NK-92 (cell line): ENCODE results near the gene TAB2.

Experiments used
- DNase-seq: peaks from one replicate; lab custom pipeline; 2025; ENCODE audit not compliant: unreplicated experiment; lab: John Stamatoyannopoulos, UW

TAB2 gene

DNA sequence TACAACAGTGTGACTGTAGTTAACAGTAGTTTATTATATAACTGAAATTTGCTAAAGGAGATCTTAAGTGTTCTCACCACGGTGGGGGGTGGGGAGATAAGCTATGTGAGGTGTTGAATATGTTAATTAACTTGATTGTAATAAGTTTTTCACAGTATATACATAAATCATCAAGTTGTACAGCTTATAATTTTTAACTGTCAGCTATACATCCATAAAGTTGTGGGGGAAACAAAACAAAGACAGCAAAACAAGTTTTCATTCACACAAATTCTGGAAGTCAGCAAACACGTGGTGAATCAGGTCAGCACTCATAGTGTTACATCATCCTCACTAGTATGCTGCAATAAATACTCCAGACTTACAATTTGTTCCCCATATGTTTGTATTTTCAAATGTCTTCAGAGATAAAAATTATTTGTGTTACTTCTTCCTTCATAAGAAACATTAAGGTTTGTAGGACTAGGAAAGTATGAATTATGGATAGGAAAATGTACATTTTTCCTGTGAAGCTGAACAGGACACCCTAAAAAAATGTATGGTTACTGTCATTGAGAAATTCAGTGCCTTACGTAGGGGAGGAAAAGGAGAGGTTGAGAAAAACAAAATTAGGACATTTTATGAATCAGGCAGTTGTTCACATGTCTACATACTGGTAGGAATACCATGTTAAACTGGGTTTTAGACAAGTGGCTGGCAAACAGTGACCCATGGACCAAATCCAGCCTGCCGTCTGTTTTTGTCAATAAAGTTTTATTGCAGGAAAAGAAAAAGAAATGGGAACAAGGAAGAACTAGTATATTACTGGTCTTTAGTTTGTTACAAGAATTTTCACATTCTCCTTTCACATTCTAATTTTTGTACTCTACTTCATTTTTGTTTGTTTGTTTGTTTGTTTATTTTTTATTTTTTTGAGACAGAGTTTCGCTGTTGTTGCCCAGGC lies 88.6 kb downstream of the TAB2 start:
- DNase-seq, result no peak

GRCh38 chr6:149409617-149410016 lies 92.1 kb downstream of the TAB2 start:
- DNase-seq, result no peak

DNA sequence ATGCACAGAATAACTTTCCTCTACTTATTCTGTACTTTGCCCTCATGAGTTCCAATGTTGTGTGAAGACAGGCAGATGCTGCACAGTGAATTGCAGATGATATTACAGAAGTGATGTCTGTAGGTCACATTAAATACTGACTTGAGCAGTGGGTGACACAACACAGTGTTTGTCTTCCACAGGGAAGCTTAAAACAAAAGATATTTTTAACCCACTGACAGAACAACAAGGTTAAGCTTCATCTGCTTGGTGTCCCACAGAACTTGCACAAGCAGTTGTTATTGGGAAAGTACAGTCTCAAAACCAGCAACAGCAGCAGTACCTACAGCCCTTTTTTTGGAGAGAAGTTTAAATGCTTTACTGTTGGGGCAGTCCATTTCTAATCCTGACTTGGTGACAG lies 93.0 kb downstream of the TAB2 start:
- no peak for DNase-seq

DNA sequence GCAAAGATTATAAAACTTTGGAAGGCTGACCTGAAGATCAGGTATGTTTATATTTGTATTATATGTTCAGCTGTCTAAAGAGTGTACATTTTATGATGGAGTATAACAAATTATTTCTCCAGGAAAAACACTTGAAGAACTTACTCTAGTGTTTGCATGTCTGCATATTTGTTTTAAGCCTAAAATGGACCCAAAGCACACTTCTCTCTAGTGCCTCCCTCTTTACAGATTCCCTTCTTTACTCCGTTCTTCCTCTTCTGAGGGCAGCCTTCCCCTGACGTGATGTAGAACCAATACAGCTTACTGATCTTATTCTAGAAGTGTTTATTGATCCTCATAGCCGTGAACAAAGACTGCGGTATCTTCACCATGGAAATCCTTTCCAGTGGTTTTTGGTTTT lies 96.5 kb downstream of the TAB2 start:
- DNase-seq, result no peak

- no peak for DNase-seq
Measured at GRCh38 chr6:149414821-149415220, 97.3 kb downstream of the TAB2 start.

DNA sequence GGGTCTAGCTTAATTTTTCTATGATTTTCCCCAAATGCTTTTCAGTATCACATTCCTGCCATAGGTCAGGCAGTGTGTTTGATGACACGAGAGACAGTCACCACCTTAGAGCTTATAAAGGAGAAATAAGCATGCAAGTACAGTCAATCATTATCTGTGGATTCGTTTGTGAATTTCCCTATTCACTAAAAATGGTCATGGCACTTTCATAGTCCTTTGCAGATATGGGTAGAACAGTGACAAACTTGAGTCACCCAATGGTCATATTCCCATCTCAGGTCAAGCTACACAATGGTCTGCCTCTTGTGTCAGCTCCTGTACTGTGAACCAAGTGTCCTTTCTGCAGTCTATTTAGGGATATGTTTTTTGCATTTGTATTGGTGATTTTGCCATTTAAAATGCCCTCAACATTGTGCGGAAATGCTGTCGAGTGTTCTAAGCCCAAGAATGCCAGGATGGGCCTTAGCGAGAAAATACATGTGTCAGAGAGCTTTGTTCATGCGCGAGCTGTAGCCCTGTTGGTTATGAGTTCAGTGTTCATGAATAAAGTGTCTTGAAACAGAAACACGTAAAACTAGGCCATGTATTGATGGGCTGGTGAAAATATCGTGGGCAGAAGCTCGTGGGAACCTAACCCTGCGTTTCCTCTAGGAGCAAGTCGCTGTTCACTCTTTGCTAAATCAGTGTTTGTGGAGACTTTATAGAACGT lies 102.3 kb downstream of the TAB2 start:
- DNase-seq, result no peak

- DNase-seq, result no peak
Measured at GRCh38 chr6:149421132-149421531, 103.6 kb downstream of the TAB2 start.

- DNase-seq, result no peak
Measured at GRCh38 chr6:149422581-149422980, 105.1 kb downstream of the TAB2 start.

GRCh38 chr6:149423964-149424440 lies 106.5 kb downstream of the TAB2 start:
- no peak for DNase-seq

GRCh38 chr6:149425224-149425623 lies 107.7 kb downstream of the TAB2 start:
- no peak for DNase-seq

DNA sequence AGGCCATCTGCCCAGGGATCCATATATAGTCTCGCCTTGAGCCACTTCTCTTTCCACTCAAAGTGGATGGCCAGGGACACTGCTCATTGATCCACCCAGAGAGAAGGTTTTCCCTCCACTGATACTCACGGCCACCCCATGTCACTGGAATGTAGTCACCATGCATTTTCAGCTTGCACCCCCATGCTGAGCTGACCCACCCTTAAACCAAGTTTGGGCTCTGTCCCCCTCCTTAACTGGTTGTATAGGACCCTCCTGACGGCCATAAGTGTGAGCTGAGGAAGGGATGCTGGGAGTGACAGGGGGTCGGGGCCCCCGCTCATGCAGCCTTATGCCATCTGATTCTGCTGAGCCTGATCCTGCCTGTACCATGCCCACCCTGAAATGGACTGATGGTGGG lies 108.2 kb downstream of the TAB2 start:
- no peak for DNase-seq

- DNase-seq, result no peak
Measured at GRCh38 chr6:149428606-149429005, 111.1 kb downstream of the TAB2 start.

DNA sequence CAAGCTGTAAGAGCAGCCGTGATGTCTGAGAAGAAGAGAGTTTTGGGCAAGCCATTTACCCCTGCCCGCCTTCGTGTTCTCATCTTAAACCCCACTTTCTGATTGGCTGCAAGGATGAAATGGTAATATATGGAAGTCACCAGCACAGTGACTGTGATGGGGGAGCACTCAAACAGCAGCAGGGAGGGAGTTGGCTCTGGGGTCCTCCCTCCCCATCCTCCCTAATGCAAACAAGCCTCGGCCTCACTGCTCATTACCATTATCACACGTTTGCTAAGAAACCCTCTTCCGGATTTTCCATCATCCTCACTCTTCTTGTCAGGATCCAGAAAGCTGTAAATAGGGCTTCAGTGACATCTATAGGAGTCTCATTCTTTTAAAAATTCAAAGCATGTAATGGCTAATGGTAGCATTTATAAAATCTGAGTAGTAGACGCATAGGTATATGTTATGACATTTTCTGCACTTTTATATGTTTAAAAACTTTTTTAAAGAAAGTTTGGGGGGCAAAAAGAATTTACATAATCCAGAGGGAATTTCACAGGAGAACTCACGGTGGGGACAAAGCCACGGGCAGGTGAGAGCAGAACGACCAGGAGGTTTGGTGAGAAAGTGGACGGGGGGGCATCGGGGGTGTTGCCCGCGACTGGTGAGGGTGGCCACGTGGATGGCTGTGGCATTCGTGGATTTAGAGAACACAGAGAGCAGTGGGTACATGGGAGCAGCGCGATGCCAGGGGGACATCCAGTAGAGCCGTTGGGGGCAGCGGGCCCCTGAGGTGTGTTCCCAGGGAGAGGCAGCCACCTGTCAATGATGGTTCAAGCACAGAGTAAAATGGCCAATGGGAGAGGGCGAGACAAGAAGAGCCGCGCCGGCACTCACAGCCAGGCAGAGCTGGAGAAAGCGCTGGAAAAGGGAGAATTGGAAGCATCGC lies 112.2 kb downstream of the TAB2 start:
- DNase-seq, result no peak

- no peak for DNase-seq
Measured at GRCh38 chr6:149431905-149432775, 114.6 kb downstream of the TAB2 start.

DNA sequence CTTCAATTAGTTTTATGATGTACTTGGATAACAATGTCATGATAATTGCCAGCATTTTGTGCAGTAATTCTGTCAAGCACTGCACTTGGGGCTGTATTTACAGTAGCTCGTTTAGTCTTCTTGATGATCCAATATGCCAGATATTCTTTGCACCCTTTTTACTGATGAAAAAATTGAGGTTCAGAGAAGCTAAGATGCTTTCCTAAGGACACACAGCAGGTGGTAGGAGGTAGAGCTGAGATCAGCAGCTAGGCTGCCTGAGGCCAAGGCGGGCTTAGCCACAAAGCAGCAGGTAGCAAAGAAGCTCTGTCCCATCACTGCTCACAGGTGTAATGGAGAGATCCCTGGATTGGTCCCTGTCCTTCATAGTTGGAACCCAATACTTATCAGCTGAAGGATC lies 115.9 kb downstream of the TAB2 start:
- DNase-seq, result no peak

GRCh38 chr6:149433881-149434280 lies 116.4 kb downstream of the TAB2 start:
- no peak for DNase-seq

DNA sequence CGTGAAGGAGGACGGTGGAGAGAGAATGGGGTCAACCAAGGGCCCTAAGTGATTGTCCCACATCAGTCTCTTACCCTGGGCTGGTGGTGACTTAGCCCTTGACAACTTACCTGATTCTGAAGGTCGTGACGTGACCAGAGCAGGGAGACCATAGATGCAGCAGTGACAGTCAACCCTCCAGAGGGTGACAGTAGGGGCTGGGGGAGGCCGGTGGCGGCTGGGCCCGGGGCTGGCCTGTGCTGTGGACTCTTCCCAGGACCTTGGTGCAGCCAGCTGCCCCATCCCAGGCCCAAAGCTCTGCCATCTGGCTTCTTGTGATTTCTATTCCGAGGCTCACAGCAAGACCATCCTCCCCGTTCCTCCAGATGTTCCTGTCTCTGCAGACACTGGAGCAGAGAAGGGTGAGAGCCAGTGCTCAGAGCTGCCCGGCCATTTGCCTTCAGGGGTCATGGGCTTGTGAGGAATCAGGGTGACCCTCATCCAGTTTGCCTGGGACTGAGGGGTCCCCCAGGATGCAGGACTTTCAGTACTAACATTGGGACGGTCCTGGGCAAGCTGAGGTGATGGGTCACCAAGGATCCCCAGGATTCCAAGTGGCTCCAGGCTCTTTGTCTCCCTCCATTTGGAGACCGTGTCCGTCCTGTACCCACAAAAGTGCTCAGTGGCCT lies 118.5 kb downstream of the TAB2 start:
- no peak for DNase-seq

- no peak for DNase-seq
Measured at GRCh38 chr6:149436647-149437046, 119.1 kb downstream of the TAB2 start.

- DNase-seq, result no peak
Measured at GRCh38 chr6:149437212-149437611, 119.7 kb downstream of the TAB2 start.

- DNase-seq, result no peak
Measured at GRCh38 chr6:149438855-149439254, 121.3 kb downstream of the TAB2 start.
